HCT116 (cell line): ENCODE results near the gene CYRIA. TPM values are rescaled to one million over a fixed set of nuclear protein-coding genes. Genes with fewer than 3 reads are reported as not detected.
A peak's percentile ranks its signal among the peaks of the same experiment; 100 is the strongest.

Experiments
- ATAC-seq: fragments of 200-7000 bp; cut with Tn5 transposase; 2 replicates; pipeline ENCODE4 v1.9.1; 2020; ENCODE audit warnings: mild to moderate bottlenecking, moderate library complexity
- BruUV-seq: library from RNA; stranded (reverse); fragments of 400-500 nt; replicated peaks from 2 replicates; lab custom pipeline; 2021; lab: Mats Ljungman, UMichigan
- CTCF ChIA-PET: fragments of 300-600 bp; sonication (Branson Sonifier 250); formaldehyde crosslinking; loops from one replicate; lab custom pipeline; 2021; ENCODE audit warnings: antibody characterized with exemption; lab: Charles Lee
- POLR2A ChIA-PET: fragments of 300-600, 350-600 bp; sonication (Branson Sonifier 250); formaldehyde crosslinking; loops from one replicate; lab custom pipeline; 2021; ENCODE audit warnings: antibody characterized with exemption; lab: Charles Lee
- RAD21 ChIA-PET, 2 experiments: fragments of 300-600 bp; sonication (Branson Sonifier 250); formaldehyde crosslinking; loops; one replicate each; lab custom pipeline; 2023; ENCODE audit warnings: low total read pairs in 2 of 2; ENCODE audit not compliant: uncharacterized antibody in 2 of 2, unreplicated experiment in 2 of 2, low non-redundant PET in 1 of 2; lab: Charles Lee
- DNase-seq: peaks from one replicate; pipeline ENCODE4 v3.0.0-alpha.2; 2010; ENCODE audit warnings: low read depth, low spot score
- H2AFZ ChIP-seq: fragments of 200-600 bp; shearing (Covaris generic), sonication (generic); 2 replicates; pipeline ENCODE4 v1.6.1; 2017; ENCODE audit warnings: low read depth, mixed run types, mixed read lengths, antibody characterized with exemption, low read length; ENCODE audit not compliant: poor library complexity, severe bottlenecking
- H3K27ac ChIP-seq: 2 replicates; pipeline ENCODE4 v1.5.1; 2012; ENCODE audit warnings: low read depth, low read length
- H3K27me3 ChIP-seq: fragments of 200-600 bp; sonication (generic); 2 replicates; pipeline ENCODE4 v1.6.1; 2016; ENCODE audit warnings: mixed run types, low read length, mixed read lengths; ENCODE audit not compliant: insufficient read depth
- H3K36me3 ChIP-seq, 2 experiments: fragments of 200-500 bp in 1 of 2; fragments of 200-600 bp in 1 of 2; sonication (Bioruptor generic) in 1 of 2; sonication (generic) in 1 of 2; 2 replicates each; pipeline versions ENCODE4 v1.5.1 to v1.6.1; 2014 to 2016; ENCODE audit warnings: low read length in 2 of 2, inconsistent platforms in 1 of 2, mixed read lengths in 1 of 2, mixed run types in 1 of 2; ENCODE audit not compliant: insufficient read depth in 2 of 2, control insufficient read depth in 1 of 2
- H3K4me1 ChIP-seq, 2 experiments: fragments of 200-600 bp in 1 of 2; sonication (generic) in 1 of 2; 2 replicates each; pipeline versions ENCODE4 v1.5.1 to v1.6.1; 2012 to 2017; ENCODE audit warnings: low read length in 2 of 2, inconsistent platforms in 1 of 2, mild to moderate bottlenecking in 1 of 2, mixed read lengths in 1 of 2, mixed run types in 1 of 2, moderate library complexity in 1 of 2; ENCODE audit not compliant: insufficient read depth in 2 of 2, control insufficient read depth in 1 of 2
- H3K4me2 ChIP-seq: fragments of 200-600 bp; sonication (generic); 2 replicates; pipeline ENCODE4 v1.6.1; 2017; ENCODE audit warnings: mixed run types, low read length, mixed read lengths
- H3K4me3 ChIP-seq, 2 experiments: fragments of 200-600 bp in 1 of 2; sonication (generic) in 1 of 2; replicated peaks in 1 of 2; 2 replicates each; pipeline ENCODE4 v1.5.1; 2011 to 2016; ENCODE audit warnings: low read length in 2 of 2, control low read depth in 1 of 2, low read depth in 1 of 2, mild to moderate bottlenecking in 1 of 2, mixed read lengths in 1 of 2, mixed run types in 1 of 2
- H3K79me2 ChIP-seq: fragments of 200-600 bp; sonication (generic); 2 replicates; pipeline ENCODE4 v1.6.1; 2017; ENCODE audit warnings: mild to moderate bottlenecking, mixed run types, low read length, moderate library complexity, mixed read lengths; ENCODE audit not compliant: insufficient read depth
- H3K9ac ChIP-seq: fragments of 200-600 bp; sonication (generic); 2 replicates; pipeline ENCODE4 v1.6.1; 2016; ENCODE audit warnings: low read length, mixed read lengths
- H3K9me2 ChIP-seq: fragments of 200-600 bp; sonication (generic), shearing (Covaris generic); 2 replicates; pipeline ENCODE4 v1.6.1; 2017; ENCODE audit warnings: mixed run types, mild to moderate bottlenecking, moderate library complexity; ENCODE audit not compliant: insufficient read depth
- H3K9me3 ChIP-seq, 2 experiments: fragments of 200-500 bp in 1 of 2; fragments of 200-600 bp in 1 of 2; sonication (Bioruptor generic) in 1 of 2; sonication (generic) in 1 of 2; 2 replicates each; pipeline ENCODE4 v1.6.1; 2014 to 2017; ENCODE audit warnings: low read length in 2 of 2, mixed read lengths in 2 of 2, inconsistent platforms in 1 of 2, low read depth in 1 of 2, mild to moderate bottlenecking in 1 of 2, mixed run types in 1 of 2, moderate library complexity in 1 of 2; ENCODE audit not compliant: control insufficient read depth in 1 of 2, insufficient read depth in 1 of 2
- H4K20me1 ChIP-seq: fragments of 200-600 bp; sonication (generic), shearing (Covaris generic); 2 replicates; pipeline ENCODE4 v1.6.1; 2017; ENCODE audit warnings: mixed run types, mild to moderate bottlenecking, moderate library complexity; ENCODE audit not compliant: insufficient read depth
- CEBPB ChIP-seq: IDR thresholded peaks from 2 replicates; pipeline ENCODE4 v1.6.1; 2012; ENCODE audit warnings: low read depth
- EGR1 ChIP-seq: IDR thresholded peaks from 2 replicates; pipeline ENCODE4 v1.6.1; 2012; ENCODE audit warnings: low read depth
- ELF1 ChIP-seq: IDR thresholded peaks from 2 replicates; pipeline ENCODE4 v1.6.1; 2012; ENCODE audit warnings: low read depth, borderline replicate concordance
- EZH2 ChIP-seq: fragments of 200-600 bp; sonication (generic); IDR thresholded peaks from 2 replicates; pipeline ENCODE4 v1.6.1; 2017; ENCODE audit warnings: antibody characterized with exemption, mixed run types
- EZH2phosphoT487 ChIP-seq: fragments of 200-600 bp; IDR thresholded peaks from 2 replicates; pipeline ENCODE4 v1.6.1; 2018; ENCODE audit warnings: antibody characterized with exemption, borderline replicate concordance
- FOSL1 ChIP-seq: IDR thresholded peaks from 2 replicates; pipeline ENCODE4 v1.6.1; 2012; ENCODE audit warnings: low read depth
- JUND ChIP-seq: IDR thresholded peaks from 2 replicates; pipeline ENCODE4 v1.6.1; 2012
- POLR2A ChIP-seq: IDR thresholded peaks from 2 replicates; pipeline ENCODE4 v1.7.0; 2011; ENCODE audit warnings: borderline replicate concordance; ENCODE audit not compliant: insufficient read depth, insufficient read length; ENCODE audit errors: extremely low read depth
- POLR2AphosphoS5 ChIP-seq: IDR thresholded peaks from 2 replicates; pipeline ENCODE4 v1.6.1; 2011; ENCODE audit warnings: mild to moderate bottlenecking, low read depth, low read length, moderate library complexity
- SIN3A ChIP-seq: IDR thresholded peaks from 2 replicates; pipeline ENCODE4 v1.6.1; 2012; ENCODE audit warnings: low read depth
- SP1 ChIP-seq: IDR thresholded peaks from 2 replicates; pipeline ENCODE4 v1.6.1; 2012; ENCODE audit warnings: low read depth
- SRF ChIP-seq: IDR thresholded peaks from 2 replicates; pipeline ENCODE4 v1.6.1; 2012; ENCODE audit warnings: low read depth
- TCF7L2 ChIP-seq: IDR thresholded peaks from 2 replicates; pipeline ENCODE4 v1.7.0; 2011; ENCODE audit warnings: borderline replicate concordance, inconsistent platforms; ENCODE audit not compliant: insufficient read depth, insufficient read length; ENCODE audit errors: extremely low read depth
- YY1 ChIP-seq: IDR thresholded peaks from 2 replicates; pipeline ENCODE4 v1.6.1; 2011; ENCODE audit warnings: low read length, low read depth, moderate library complexity, mild to moderate bottlenecking; ENCODE audit not compliant: insufficient replicate concordance; ENCODE audit errors: extremely low read depth
- ZNF274 ChIP-seq: fragments of 200-500 bp; sonication (Bioruptor generic); IDR thresholded peaks from 2 replicates; pipeline ENCODE4 v1.6.1; 2014; ENCODE audit warnings: mild to moderate bottlenecking, low read depth, low read length, inconsistent platforms
- intact Hi-C: fragments of 100-400 bp; cut with micrococcal nuclease; formaldehyde crosslinking; loops from 2 replicates; pipeline ENCODE4 v1.10.0; 2022
- total RNA-seq: library from RNA; stranded (reverse); gene quantifications from one replicate; pipeline ENCODE4 v1.2.1, GENCODE V29; 2021; ENCODE audit not compliant: unreplicated experiment
- TF ChIP-seq, protein P1 (sequence below): IDR thresholded peaks from 2 replicates; pipeline ENCODE4 v1.6.1; 2012
- TF ChIP-seq, protein P2 (sequence below): IDR thresholded peaks from 2 replicates; pipeline ENCODE4 v1.6.1; 2012; ENCODE audit warnings: low read depth

The CYRIA gene
- total RNA-seq, 1 experiment from 2014 or later = 0.44 TPM

DNA sequence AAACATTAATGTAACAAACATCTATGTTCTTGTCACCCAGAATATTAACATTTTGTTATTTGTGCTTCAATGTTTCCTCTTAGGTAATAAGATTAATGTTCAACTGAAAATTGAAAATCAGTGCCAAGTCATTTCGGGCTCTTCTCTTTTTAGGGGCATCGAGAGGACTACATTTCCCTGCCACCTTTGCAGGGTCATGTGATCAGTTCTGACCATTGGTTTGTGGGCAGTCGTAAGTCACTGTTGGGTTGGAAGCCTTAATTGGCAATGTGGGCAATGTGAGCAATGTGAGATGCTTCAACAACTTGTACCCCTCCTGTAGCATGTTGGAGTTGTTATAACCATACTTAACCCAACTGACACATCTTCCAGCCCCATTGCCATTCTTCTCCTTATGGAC, 10.1 kb upstream of the CYRIA start:
- POLR2A ChIA-PET = no interaction called here
- TF ChIP-seq CEBPB (no peak), JUND (no peak), EZH2 (no peak), SRF (0 out of 2 replicates have a peak, but pooled peaks have one; percentile 26), ELF1 (no peak)
- RAD21 ChIA-PET = no interaction called here
- no peak overlapping the region for H3K27ac ChIP-seq
- no peak overlapping the region for H2AFZ ChIP-seq
- CTCF ChIA-PET = no interaction called here
- H3K9me3 ChIP-seq = no peaks in the 10 kb centered on the region
- no peaks in the 10 kb centered on the region for H3K36me3 ChIP-seq
- H4K20me1 ChIP-seq = no peaks in the 10 kb centered on the region
- no peak for ATAC-seq
- H3K4me1 ChIP-seq = no peaks in the 10 kb centered on the region
- no peak for DNase-seq
- intact Hi-C loops = no loop called here
- BruUV-seq = no TSS peak
- peaks cover 20% of the 10 kb centered on the region for H3K27me3 ChIP-seq
- H3K4me3 ChIP-seq = no peak overlapping the region
- H3K79me2 ChIP-seq = no peaks in the 10 kb centered on the region
- H3K9me2 ChIP-seq = no peaks in the 10 kb centered on the region
- H3K9ac ChIP-seq = no peak overlapping the region
- no peak overlapping the region for H3K4me2 ChIP-seq

DNA sequence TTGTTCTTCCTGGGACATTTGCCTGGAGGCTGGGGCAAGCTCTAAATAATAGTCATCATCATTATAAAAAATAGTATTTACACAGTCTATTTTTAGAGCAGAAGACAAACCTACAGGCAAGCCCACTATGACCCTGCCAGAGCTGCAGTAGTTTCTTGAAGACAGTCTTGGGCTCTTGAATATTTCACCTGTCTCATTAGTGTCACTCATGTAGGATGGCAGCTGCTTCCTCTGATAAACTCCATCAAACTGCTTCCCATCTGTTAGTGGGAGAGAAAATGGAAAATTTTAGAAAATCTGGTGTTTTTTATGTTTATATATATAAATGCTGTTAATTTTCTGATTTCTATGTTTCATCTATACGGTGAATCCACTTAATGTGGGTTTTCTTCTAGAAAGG, 8.5 kb upstream of the CYRIA start:
- Histone ChIP-seq H3K4me2 (no peak overlapping the region), H3K4me1 (no peaks in the 10 kb centered on the region), H3K27me3 (peaks cover 20% of the 10 kb centered on the region), H3K9ac (no peak overlapping the region), H3K36me3 (no peaks in the 10 kb centered on the region), H4K20me1 (no peaks in the 10 kb centered on the region), H3K9me3 (no peaks in the 10 kb centered on the region), H3K79me2 (no peaks in the 10 kb centered on the region), H3K27ac (no peak overlapping the region), H3K9me2 (no peaks in the 10 kb centered on the region), H2AFZ (no peak overlapping the region), H3K4me3 (no peak overlapping the region)
- RAD21 ChIA-PET = no interaction called here
- DNase-seq (no peak), ATAC-seq (no peak)
- no TSS peak for BruUV-seq
- POLR2A ChIA-PET = no interaction called here
- CTCF ChIA-PET = no interaction called here
- TF ChIP-seq EGR1 (no peak), ZNF274 (no peak), YY1 (no peak), POLR2AphosphoS5 (no peak), POLR2A (no peak), CEBPB (no peak), EZH2 (no peak), JUND (no peak), SIN3A (no peak), SP1 (no peak), FOSL1 (no peak), TCF7L2 (no peak), EZH2phosphoT487 (no peak)
- TF ChIP-seq, protein P1, sequence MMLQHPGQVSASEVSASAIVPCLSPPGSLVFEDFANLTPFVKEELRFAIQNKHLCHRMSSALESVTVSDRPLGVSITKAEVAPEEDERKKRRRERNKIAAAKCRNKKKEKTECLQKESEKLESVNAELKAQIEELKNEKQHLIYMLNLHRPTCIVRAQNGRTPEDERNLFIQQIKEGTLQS = no peak
- TF ChIP-seq, protein P2, sequence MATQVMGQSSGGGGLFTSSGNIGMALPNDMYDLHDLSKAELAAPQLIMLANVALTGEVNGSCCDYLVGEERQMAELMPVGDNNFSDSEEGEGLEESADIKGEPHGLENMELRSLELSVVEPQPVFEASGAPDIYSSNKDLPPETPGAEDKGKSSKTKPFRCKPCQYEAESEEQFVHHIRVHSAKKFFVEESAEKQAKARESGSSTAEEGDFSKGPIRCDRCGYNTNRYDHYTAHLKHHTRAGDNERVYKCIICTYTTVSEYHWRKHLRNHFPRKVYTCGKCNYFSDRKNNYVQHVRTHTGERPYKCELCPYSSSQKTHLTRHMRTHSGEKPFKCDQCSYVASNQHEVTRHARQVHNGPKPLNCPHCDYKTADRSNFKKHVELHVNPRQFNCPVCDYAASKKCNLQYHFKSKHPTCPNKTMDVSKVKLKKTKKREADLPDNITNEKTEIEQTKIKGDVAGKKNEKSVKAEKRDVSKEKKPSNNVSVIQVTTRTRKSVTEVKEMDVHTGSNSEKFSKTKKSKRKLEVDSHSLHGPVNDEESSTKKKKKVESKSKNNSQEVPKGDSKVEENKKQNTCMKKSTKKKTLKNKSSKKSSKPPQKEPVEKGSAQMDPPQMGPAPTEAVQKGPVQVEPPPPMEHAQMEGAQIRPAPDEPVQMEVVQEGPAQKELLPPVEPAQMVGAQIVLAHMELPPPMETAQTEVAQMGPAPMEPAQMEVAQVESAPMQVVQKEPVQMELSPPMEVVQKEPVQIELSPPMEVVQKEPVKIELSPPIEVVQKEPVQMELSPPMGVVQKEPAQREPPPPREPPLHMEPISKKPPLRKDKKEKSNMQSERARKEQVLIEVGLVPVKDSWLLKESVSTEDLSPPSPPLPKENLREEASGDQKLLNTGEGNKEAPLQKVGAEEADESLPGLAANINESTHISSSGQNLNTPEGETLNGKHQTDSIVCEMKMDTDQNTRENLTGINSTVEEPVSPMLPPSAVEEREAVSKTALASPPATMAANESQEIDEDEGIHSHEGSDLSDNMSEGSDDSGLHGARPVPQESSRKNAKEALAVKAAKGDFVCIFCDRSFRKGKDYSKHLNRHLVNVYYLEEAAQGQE = no peak
- intact Hi-C loops = no loop called here
